RPMI8226 (cell line): ENCODE data around the gene AKAP11.

Experiments used
- DNase-seq: peaks from one replicate; pipeline ENCODE4 v3.0.0-alpha.2; 2015

Gene AKAP11

DNA sequence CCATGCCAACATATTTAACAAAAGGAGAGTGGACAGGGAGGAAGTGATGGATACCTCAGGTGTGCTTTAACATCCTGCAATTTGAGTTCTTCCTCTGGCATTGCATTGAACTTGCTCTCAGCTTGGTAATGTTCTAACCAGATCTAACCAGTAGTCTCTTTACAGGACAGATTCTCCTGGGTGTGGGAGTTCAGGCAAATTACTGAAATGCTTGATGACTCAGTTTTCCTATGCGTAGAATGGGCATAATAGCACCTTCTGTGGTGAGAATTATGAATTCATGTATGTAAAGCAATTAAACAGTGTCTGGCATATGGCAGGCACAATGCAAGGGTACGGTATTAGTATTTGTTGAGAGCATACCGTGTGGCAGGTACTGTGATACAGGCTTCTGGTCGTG, 3.6 kb downstream of the AKAP11 start:
- DNase-seq, result peak; percentile 37

DNA sequence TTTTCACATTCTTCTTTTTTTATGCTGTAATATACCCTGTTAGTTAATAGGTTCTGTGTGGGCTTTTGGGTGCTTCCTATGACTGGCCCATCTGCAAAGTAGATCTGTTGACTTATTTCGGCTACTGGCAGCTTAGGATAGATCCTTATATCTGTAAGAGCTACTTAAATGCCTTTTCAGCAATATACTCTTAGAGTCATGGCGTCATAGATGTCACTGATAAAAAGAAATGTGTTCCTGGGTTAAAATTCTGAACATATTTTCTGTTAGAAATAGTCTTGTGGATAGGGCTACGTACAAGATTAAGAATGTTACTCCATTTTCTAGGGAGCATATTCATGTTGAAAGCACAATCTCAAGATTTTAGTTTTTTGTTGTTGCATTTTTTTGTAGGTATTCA, 4.7 kb downstream of the AKAP11 start:
- DNase-seq, result no peak

DNA sequence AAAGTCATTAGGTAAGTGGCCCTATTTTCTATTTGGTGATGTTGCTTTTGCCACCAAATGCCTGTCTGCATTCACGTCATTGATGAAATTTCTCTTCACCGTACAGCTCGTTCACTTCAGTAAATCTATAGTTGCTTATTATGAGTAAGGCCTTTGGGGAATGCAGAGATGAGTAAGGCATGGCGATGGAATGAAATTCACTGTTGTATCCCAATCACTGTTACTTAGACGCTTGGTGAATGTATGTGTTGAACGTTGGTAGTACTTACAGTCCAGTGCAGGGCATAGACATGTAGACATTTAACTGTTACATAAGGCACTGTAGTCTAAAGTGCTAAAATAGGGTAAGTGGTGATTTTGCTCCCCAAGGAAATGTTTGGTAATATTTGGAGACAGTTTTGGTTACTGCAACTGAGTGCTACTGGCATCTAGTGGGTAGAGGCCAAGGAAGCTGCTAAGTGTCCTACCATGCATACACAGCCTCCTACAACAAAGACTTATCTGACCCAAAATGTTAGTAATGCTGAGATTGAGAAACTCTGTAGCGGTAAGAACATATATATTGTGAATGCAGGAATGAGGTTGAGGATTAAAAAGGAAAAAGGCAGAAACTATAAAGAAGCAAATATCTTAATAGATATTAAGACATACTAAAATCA, 5.8 kb downstream of the AKAP11 start:
- no peak for DNase-seq

DNA sequence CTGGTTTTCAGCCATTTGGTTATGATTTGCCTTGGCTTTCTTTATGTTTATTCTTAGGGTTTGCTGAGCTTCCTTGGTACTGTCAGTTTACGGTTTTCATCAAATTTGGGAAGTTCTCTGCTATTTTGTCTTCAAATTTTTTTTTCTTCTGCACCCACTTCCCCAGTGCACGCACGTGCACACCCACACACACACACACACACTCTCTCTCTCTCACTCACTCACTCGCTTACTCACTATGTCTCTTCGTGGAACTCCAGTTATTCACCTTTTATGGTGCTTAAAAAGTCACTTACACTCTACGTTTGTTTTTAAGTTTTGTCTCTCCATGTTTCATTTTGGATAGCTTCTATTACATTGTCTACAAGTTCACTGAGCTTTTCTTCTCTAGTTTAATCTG, 7.1 kb downstream of the AKAP11 start:
- DNase-seq, result no peak

DNA sequence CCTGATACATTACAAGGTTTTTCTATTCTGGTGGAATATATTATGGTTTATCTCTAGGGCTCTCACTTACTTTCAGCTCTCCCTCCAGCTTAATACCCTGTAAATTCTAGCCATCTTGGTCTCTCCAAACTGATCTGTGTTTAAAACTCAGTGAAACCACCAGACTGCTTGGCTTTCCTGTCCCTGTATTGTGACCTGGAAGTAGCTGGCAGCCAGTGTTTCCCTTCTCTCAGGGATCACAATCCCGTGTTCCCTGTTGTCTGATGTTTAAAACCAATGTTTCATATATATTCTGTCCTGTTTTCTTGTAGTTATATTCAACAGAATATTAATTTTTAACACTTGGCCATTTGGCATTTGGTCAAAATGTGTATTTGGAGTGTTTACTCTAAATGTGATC, 8.0 kb downstream of the AKAP11 start:
- DNase-seq, result no peak

DNA sequence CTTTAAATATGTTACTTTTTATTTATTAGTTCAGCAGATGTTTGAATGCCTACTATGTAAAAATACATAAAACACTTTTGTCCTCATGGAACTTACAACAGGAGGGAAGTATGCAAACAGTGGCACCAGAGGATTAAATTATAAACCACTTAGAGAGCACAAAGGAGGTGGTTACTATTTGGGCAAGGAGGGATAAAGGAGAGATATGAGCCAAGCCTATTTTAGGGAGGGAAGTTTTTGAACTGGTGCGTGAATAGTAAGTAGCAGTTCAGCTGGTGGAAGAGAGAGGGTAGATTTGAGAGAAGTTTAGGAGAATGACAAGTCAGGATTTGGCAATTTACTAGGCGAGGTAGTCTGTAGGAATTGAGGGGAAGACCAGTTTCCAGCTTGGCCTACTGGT, 8.6 kb downstream of the AKAP11 start:
- DNase-seq, result no peak

DNA sequence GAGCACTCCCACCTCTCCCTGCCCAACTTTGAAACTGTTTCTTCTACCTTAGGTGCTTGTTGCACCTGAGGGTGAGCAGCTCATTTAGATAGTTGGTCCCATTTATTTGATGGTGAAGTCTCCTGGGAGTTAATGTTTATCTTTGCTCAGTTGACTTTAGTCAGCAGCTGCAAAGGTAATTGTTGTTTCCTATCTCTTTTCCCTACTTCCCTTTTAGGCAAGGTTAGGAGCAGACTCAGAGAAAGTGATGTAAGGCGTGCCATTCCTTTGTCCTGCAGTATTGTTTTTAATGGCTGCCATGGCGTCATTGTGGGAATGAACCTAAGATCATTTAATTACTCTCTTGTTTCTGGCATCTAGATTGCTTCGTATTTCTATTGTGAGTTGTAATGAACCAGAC, 11.6 kb downstream of the AKAP11 start:
- DNase-seq, result no peak

DNA sequence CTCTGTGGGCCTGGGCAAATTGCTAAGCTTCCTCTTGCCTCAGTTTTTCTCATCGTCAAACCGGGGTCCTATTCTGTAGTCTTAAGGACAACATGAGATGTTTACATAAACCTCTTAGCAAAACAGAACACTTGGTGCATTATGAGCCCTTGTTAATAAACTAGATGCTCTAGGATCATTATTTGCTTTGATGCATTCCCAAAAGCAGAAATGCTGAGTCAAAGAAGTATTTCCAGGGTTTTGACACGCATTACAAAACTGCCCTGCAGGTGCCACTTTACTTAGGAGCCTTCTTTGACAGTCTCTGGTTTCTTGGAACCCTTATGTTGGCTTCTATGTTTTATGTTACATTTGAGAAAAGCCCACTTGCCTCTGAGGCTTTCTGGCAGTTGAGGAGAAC, 12.1 kb downstream of the AKAP11 start:
- no peak for DNase-seq

DNA sequence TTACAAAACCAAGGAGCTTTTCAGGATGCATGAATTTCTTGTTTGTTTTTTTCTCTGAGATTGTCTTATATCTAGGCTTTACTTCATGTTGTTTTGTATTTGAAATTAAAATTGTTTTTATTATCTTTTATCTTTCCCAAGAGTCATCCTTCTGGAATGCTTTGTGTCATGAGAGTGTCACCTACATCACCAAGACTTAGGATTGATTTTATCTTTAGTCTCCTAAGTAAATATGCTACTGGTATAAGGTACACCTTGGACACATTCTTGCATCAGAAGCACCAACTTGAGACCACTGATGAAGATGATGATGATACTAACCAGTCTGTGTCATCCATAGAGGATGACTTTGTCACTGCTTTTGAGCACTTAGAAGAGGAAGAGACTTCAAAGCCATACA, 26.4 kb downstream of the AKAP11 start:
- DNase-seq, result no peak

DNA sequence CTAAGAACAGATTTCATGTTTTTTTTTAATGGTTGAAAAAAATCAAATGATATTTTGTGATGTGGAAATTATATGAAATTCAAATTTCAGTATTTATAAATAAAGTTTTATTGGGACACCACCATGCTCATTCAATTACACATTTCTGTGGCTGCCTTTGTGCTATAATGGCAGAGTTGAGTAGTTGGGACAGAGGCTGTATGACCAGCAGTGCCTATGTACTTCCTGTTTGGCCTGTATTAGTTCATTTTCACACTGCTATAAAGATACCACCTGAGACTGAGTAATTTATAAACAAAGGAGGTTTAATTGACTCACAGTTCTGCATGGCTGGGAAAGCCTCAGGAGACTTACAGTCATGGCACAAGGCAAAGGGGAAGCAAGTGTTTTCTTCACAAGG, 33.6 kb downstream of the AKAP11 start:
- no peak for DNase-seq

DNA sequence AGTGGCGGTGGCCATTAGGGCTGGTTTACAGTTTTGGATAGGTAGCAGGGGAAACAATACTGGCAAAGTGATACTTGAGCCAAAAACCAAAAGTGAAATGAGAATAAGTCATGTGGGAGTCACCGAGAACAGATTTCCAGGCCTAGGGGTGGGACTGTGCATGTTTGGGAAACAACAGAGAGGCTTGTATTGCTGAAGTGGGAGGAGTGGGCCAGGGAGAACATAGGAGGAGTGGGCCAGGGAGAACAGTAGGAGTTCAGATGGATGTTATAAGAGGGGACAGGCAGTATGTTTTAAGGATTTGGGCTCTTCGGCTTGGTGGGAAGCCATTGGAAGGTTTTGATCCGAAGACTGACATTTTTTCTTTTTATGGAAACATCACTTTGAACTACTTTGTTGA, 35.5 kb downstream of the AKAP11 start:
- no peak for DNase-seq

DNA sequence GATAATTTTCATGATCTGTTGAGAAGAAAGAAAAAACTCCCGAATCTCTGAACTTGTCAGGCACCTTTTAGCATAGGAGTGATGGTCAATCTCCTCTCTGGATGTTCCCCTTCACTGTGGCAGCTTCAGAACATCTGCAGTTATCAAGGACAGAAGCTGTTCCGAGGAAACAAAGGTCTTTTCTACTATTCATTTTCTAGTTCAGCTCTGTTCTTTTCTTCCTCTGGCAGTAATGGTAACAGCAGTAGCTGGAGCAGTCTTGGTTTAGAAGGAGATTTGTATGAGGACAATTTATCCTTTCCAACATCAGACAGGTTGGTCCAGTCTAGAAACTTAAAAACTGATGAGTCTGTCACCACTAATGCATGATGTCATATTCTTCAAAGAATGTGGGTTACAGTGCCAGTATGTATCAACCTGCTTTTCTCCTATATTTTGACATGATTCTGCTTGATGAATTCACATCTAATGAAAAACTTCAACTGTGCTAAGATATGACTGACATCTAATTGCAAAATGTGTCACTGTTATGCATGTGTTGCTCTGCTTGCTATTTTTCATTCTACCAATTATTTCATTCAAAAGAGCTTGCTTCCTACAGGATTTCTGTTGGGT, 41.0 kb downstream of the AKAP11 start:
- no peak for DNase-seq

DNA sequence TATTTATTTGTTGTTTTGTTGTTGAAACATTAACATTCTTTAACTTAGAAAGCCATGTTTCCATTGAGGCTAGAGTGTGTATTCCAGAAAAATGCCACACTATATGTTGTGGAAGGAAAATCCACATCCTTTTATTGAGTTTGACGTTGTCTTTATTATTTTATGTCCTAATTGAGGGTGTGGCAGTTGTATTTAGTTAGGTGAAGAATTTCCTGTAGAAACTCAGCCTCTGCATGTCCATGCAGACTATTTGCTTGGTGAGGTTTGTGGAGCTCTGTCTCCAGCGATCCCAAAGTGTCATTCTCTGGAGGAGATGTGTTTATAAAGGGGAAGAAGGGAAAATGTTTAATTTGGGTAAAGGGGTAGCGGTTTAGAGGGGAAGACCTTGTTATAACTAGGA, 46.6 kb downstream of the AKAP11 start:
- no peak for DNase-seq

DNA sequence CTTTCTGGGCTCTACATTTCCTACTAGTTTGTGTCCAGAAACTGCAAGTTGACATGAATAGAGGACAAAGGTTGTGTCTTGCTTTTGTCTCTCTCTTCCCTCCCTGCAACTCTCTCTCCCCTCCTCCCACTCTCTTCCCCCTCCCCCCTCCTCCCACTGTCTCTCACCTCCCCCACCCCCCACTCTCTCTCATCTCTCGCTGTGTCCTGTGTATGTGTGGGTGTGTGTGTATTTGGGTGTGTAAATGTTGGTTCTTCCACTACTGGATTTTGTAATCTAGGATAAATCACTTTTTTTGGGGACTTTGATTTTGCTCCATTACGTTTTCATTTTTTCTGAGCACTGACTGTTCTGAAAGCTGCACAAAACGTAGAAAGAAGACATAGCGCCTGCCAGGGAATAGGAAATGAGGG, 48.4 kb downstream of the AKAP11 start:
- no peak for DNase-seq

DNA sequence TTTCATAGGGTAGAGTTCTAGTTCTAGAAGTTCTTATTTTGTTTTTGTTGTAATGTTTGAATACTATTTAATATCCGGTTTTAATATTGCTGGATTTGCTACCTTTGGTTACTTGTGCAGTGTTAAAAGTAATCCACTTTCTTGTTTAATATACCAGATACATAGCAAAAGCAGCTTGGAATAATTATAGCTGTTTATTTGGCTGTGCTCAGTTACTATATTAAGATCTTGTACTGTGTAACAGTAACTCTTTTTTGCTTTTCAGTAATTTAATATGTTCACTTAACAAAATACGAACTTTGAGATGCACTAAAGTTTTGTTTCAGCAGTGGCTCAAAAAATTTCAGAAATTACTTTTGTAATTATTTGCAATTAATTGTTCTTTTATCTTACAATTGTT, 50.9 kb downstream of the AKAP11 start:
- no peak for DNase-seq

DNA sequence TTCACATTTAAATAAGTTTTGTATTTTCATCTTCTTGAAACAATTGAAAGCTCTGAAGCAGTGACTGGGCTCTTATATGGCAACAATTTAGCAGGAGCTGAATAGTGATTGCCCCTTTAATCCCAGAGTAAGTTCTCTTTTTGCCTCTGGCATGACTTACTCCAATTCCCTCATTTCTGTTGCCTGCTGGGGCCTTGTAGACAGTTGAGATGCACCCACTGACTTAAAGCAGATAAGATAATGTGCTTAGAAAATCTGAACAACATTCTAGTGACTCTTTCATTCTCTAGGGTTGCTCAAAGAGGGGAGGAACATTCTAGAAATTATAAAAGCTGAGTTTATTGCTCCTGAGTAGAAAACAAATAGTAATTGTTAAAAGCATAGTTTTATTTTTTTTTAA, 52.8 kb downstream of the AKAP11 start:
- no peak for DNase-seq

DNA sequence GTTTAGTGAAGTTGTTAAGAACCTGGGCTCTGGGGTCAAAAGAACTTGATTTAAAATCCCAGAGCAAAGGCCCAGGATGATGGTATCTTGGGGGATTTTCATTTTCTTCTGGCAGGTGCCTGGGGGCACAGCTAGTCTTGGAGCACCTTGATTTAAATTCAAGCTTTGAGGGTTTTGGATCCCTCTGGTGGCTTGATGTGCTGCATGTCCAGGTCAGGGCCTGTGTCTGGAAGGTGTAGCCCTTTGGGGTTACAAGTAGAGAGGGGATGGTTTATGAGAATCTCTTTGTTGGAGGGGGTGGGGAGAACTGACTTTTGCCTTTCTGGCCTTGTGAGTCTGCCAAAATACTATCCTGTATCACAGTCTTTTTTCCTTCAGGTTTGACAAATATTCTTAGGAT, 55.8 kb downstream of the AKAP11 start:
- DNase-seq, result no peak

DNA sequence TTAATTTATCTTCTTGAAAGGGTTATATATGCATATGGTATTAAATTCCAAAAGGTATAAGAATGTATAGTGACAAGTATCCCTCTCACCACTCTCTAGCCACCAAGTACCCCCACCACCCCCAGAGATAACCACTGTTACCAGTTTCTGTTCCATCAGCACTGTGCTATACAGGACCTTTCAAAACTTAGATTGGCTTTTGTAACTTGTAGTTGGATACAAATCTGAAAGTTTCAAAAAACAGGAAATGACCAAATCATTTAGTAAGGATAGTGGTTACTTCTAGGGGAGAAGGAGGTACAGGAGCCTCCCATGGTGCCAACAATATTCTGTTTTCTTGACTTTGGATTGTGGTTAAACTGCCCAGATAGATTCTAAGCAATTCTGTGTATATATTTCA, 56.7 kb downstream of the AKAP11 start:
- no peak for DNase-seq

DNA sequence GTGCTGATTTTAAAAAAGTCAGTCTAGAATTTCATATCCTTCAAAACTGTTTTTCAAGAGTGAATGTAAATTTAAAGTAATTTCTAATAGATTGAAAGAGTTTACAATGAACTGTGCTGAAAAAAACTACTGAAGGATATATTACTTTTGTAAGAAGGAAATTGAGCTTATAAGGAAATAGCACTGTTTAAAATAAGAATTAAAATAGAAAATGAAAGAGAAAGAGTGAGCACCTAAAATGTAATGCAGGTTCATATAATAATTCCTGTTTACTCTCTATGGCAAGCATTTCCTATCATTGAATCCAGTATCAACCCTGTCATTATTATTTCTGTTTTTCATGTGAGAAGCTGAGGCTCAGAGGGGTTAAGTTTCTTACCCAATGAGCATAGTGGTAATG, 57.3 kb downstream of the AKAP11 start:
- DNase-seq, result no peak

DNA sequence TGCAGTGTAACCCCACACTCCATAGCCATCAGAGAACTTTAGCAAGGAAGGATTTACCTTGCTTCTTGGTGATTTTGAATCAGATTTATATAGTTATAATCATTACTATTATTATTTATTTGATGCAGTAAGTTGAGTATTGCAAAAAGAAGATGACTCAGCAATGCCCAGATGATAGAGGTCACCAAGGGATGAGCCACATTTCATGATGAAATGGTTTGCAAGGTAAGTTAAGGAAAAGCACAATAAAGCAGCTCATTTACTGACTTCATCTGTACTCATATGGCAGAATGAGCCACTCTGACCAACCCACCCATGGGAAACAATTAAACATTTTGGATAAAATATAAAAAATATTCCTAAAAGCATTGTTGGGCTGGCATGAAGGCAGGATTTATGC, 59.1 kb downstream of the AKAP11 start:
- no peak for DNase-seq

DNA sequence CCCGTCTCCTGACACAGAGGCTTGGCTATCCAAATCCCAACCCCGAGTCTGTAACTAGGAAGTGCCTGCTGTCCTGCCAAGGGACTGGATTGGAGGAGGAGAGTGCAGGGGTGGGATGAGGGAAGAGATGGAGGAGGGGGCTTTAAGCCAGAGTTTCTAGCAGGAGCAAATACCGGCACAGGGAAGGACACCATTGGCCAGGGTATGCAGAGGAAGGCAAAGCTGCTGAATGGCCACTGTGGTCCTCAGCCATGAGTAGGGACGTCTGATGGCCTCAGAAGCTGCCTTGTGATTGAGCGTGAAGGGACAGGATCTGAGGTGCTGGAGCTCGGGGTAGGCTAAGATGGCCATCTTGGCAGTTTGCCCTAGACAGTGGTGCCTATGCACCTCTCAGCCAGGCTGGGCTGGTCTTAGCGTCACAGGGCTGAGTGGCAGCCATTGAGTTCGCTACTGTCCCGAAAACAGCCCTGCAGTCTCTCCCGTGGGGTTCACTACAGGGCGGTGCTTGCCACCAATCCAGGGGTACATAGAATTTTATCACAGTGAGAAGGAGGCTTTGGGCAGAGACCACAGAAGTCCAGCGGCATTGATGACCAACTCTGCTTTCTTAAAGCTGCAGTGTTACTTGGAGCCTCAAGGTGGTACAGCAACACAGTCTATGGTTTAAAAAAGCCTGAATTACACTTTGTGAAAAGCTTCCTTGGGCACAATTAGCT, 61.8 kb downstream of the AKAP11 start:
- peak; percentile 38 for DNase-seq

DNA sequence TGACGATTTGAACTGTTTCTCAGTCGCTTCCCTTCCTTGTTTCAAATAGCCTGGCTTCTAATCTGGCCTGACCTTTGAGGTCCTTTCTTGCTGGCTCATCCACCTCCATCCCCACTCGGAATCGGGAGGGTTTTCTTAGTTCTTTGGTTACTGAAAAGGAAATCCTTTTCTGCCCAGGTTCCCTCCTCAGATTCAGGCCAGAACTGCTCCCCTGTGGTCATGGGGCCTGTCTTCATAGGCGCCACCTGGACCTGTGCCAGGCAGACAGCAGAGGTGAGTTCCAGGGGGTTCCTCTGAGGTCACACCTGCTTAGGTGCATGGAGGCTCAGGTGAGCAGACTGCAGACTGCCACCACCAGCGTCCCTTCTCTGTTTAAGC, 62.4 kb downstream of the AKAP11 start:
- peak; percentile 66 for DNase-seq

DNA sequence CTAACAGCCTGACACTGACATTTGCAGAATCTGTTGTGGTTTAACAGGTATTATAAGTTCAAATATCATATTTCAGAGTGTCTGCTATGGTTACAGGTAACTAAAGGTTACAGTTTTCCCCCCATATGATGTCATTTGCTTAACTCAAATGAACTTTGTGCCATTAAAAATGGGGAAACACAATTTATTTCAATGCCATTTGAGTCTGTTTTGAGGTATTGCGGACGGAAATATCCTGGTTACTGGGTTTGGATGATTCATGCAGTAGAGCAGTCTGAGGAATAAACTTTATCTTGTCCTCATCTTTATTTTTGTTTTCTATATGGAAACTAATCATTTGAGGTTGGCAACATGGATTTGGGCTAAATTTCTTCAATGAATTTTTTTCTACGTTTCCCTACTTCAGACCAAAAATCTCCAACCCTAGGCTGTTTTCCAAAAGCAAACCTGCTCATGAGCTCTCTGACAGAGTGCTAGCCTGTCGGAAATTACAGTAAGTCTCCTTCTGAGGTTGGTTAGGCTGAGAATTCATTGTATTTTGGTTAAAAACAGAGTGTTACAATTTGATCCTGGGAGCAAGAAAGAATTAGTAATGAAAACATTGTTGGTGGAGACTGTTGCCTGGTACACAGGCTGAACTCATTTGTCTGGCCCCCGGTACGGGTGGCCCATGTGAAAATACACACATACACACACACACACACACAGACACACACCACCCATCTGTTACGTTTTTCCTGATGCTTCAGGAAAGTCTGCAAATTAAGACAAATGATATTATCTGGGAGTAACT, 66.1 kb downstream of the AKAP11 start:
- no peak for DNase-seq

DNA sequence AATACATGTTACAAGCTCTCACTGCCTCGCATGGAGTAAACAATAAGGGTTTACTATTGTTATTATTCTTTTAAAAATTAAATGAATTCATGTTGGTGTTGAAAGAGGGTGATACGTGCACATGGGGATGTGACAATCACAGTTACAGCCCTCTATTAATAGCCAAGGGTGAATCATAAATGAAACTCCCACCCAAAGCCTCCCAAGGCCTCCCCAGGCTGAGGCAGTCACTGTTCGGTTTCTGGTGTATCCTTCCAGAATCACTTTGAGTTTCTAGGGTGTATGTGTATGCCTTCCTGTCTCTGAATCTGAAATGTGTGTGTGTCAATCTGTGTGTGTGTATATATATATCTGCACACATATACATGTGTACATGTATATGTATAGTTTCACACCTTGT, 73.4 kb downstream of the AKAP11 start:
- DNase-seq, result no peak
